Measurements from ENCODE around the gene TNFSF10. TPM values are rescaled to one million over a fixed set of nuclear protein-coding genes. Genes with fewer than 3 reads are reported as not detected.

TNFSF10 gene
- total and polyA plus RNA-seq, 2 of the 4 experiments (the other 2 are of a cell fraction), result 0.63 to 1.3 TPM

- ChIA-PET CTCF (interaction anchor here (0.7 to 1.1 kb wide), 3 partner anchors 11 to 69 kb away, joined by 3 to 4 read pairs (median 3); no protein-coding TSS in a partner anchor), POLR2A (ENCODE audit: unreplicated experiment) (no interaction called here)
- no peak overlapping the region for H2AK9ac ChIP-seq (replicated peaks; ENCODE audit: low read depth, low read length, poor library complexity)
- H3K14ac ChIP-seq (replicated peaks; ENCODE audit: low read depth, low read length), result no peak overlapping the region; the same call in 1 of the 2 replicates
- 67% methylated on average over 1 of the region's 2 CpGs; no CpG with 5 or more reads in 1 of the 2 experiments for WGBS, 2 experiments (ENCODE audit: extremely low coverage in 2 of 2, insufficient read length in 1 of 2)
- peak overlapping the region; percentile 3 for H2BK5ac ChIP-seq (ENCODE audit: low read depth, low read length, poor library complexity, severe bottlenecking)
- DNase-seq (peak; percentile 76), ATAC-seq (ENCODE audit: low read depth) (peak; percentile 54)
- no peak overlapping the region for H3K9ac ChIP-seq (ENCODE audit: low read depth, low read length)
- intact Hi-C loops (cut with micrococcal nuclease) (no loop called here), in situ Hi-C loops (cut with MboI; ENCODE audit: low sequenced_read_pairs) (no loop called here), dilution Hi-C loops (cut with HindIII; ENCODE audit: low sequenced_read_pairs, unreplicated experiment) (no loop called here)
- H3K9me3 ChIP-seq (ENCODE audit: control insufficient read depth, insufficient read depth, low read length), result no peaks in the 10 kb centered on the region
- H3K79me1 ChIP-seq (ENCODE audit: low read depth in 1 of 2, low read length in 2 of 2), result no peaks in the 10 kb centered on the region
- H3K4me2 ChIP-seq (ENCODE audit: low read depth, low read length), result no peak overlapping the region
- peak overlapping the region; percentile 13; the same call in 1 of the 2 replicates for H2BK120ac ChIP-seq (ENCODE audit: low read depth, low read length)
- no peak overlapping the region for H3K27ac ChIP-seq (ENCODE audit: insufficient read depth, low read length)
- no peaks in the 10 kb centered on the region for H3K9me1 ChIP-seq (ENCODE audit: insufficient read depth, low read length)
- BruUV-seq (replicated peaks), result no TSS peak
- H3K18ac ChIP-seq (ENCODE audit: low read depth, low read length), result no peak overlapping the region; the same call in 1 of the 2 replicates
- no peak overlapping the region for H2AFZ ChIP-seq (replicated peaks; ENCODE audit: low read length, poor library complexity)
- H3K56ac ChIP-seq (ENCODE audit: extremely low read depth, insufficient read depth, low read length), result no peak overlapping the region
- no peaks in the 10 kb centered on the region for H3K36me3 ChIP-seq (ENCODE audit: control insufficient read depth, insufficient read depth, low read length)
- H4K8ac ChIP-seq (ENCODE audit: low read depth in 2 of 2, low read length in 2 of 2), result no peak overlapping the region
- no peak overlapping the region for H3K4ac ChIP-seq (ENCODE audit: low read depth, low read length)
- H2BK20ac ChIP-seq (ENCODE audit: low read depth, low read length), result no peak overlapping the region
- H2AK5ac ChIP-seq (ENCODE audit: low read depth, low read length), result no peak overlapping the region
- H4K20me1 ChIP-seq (ENCODE audit: insufficient read depth, low read length), result no peaks in the 10 kb centered on the region
- H3K23ac ChIP-seq (ENCODE audit: low read depth, low read length), result no peak overlapping the region
- H3K4me1 ChIP-seq (ENCODE audit: control insufficient read depth, insufficient read depth, low read length), result peaks cover 6% of the 10 kb centered on the region
- H4K91ac ChIP-seq (ENCODE audit: insufficient read depth, low read depth, low read length), result no peak overlapping the region
- peak; percentile 26; the same call in 1 of the 2 replicates for TF ChIP-seq CEBPB (IDR thresholded peaks at IDR 0.05; ENCODE audit: low read depth, low read length)
- no peak for TF ChIP-seq BHLHE40 (IDR thresholded peaks at IDR 0.05; ENCODE audit: low read depth, low read length)
- H3K27me3 ChIP-seq (ENCODE audit: control insufficient read depth, insufficient read depth, low read length), result no peaks in the 10 kb centered on the region
- H4K5ac ChIP-seq (ENCODE audit: low read depth, low read length), result no peak overlapping the region
- no peak overlapping the region for H3K4me3 ChIP-seq (ENCODE audit: insufficient read depth, low read depth, low read length)
- H2BK15ac ChIP-seq (ENCODE audit: low read depth, low read length), result no peak overlapping the region
Observed at GRCh38 chr3:172530566-172530965, 7.3 kb upstream of the TNFSF10 start.
